HCT116 (cell line): ENCODE data around the gene AP4M1. TPM values are rescaled to one million over a fixed set of nuclear protein-coding genes. Genes with fewer than 3 reads are reported as not detected.

Experiments
- ATAC-seq: fragments of 200-7000 bp; cut with Tn5 transposase; 2 replicates; pipeline ENCODE4 v1.9.1; 2020; ENCODE audit warnings: mild to moderate bottlenecking, moderate library complexity
- BruUV-seq: library from RNA; stranded (reverse); fragments of 400-500 nt; replicated peaks from 2 replicates; lab custom pipeline; 2021; lab: Mats Ljungman, UMichigan
- CTCF ChIA-PET: fragments of 300-600 bp; sonication (Branson Sonifier 250); formaldehyde crosslinking; loops from one replicate; lab custom pipeline; 2021; ENCODE audit warnings: antibody characterized with exemption; lab: Charles Lee
- POLR2A ChIA-PET: fragments of 300-600, 350-600 bp; sonication (Branson Sonifier 250); formaldehyde crosslinking; loops from one replicate; lab custom pipeline; 2021; ENCODE audit warnings: antibody characterized with exemption; lab: Charles Lee
- RAD21 ChIA-PET, 2 experiments: fragments of 300-600 bp; sonication (Branson Sonifier 250); formaldehyde crosslinking; loops; one replicate each; lab custom pipeline; 2023; ENCODE audit warnings: low total read pairs in 2 of 2; ENCODE audit not compliant: uncharacterized antibody in 2 of 2, unreplicated experiment in 2 of 2, low non-redundant PET in 1 of 2; lab: Charles Lee
- DNase-seq: peaks from one replicate; pipeline ENCODE4 v3.0.0-alpha.2; 2010; ENCODE audit warnings: low read depth, low spot score
- H2AFZ ChIP-seq: fragments of 200-600 bp; shearing (Covaris generic), sonication (generic); 2 replicates; pipeline ENCODE4 v1.6.1; 2017; ENCODE audit warnings: low read depth, mixed run types, mixed read lengths, antibody characterized with exemption, low read length; ENCODE audit not compliant: poor library complexity, severe bottlenecking
- H3K27ac ChIP-seq: 2 replicates; pipeline ENCODE4 v1.5.1; 2012; ENCODE audit warnings: low read depth, low read length
- H3K27me3 ChIP-seq: fragments of 200-600 bp; sonication (generic); 2 replicates; pipeline ENCODE4 v1.6.1; 2016; ENCODE audit warnings: mixed run types, low read length, mixed read lengths; ENCODE audit not compliant: insufficient read depth
- H3K36me3 ChIP-seq, 2 experiments: fragments of 200-500 bp in 1 of 2; fragments of 200-600 bp in 1 of 2; sonication (Bioruptor generic) in 1 of 2; sonication (generic) in 1 of 2; 2 replicates each; pipeline versions ENCODE4 v1.5.1 to v1.6.1; 2014 to 2016; ENCODE audit warnings: low read length in 2 of 2, inconsistent platforms in 1 of 2, mixed read lengths in 1 of 2, mixed run types in 1 of 2; ENCODE audit not compliant: insufficient read depth in 2 of 2, control insufficient read depth in 1 of 2
- H3K4me1 ChIP-seq, 2 experiments: fragments of 200-600 bp in 1 of 2; sonication (generic) in 1 of 2; 2 replicates each; pipeline versions ENCODE4 v1.5.1 to v1.6.1; 2012 to 2017; ENCODE audit warnings: low read length in 2 of 2, inconsistent platforms in 1 of 2, mild to moderate bottlenecking in 1 of 2, mixed read lengths in 1 of 2, mixed run types in 1 of 2, moderate library complexity in 1 of 2; ENCODE audit not compliant: insufficient read depth in 2 of 2, control insufficient read depth in 1 of 2
- H3K4me2 ChIP-seq: fragments of 200-600 bp; sonication (generic); 2 replicates; pipeline ENCODE4 v1.6.1; 2017; ENCODE audit warnings: mixed run types, low read length, mixed read lengths
- H3K4me3 ChIP-seq, 2 experiments: fragments of 200-600 bp in 1 of 2; sonication (generic) in 1 of 2; replicated peaks in 1 of 2; 2 replicates each; pipeline ENCODE4 v1.5.1; 2011 to 2016; ENCODE audit warnings: low read length in 2 of 2, control low read depth in 1 of 2, low read depth in 1 of 2, mild to moderate bottlenecking in 1 of 2, mixed read lengths in 1 of 2, mixed run types in 1 of 2
- H3K79me2 ChIP-seq: fragments of 200-600 bp; sonication (generic); 2 replicates; pipeline ENCODE4 v1.6.1; 2017; ENCODE audit warnings: mild to moderate bottlenecking, mixed run types, low read length, moderate library complexity, mixed read lengths; ENCODE audit not compliant: insufficient read depth
- H3K9ac ChIP-seq: fragments of 200-600 bp; sonication (generic); 2 replicates; pipeline ENCODE4 v1.6.1; 2016; ENCODE audit warnings: low read length, mixed read lengths
- H3K9me2 ChIP-seq: fragments of 200-600 bp; sonication (generic), shearing (Covaris generic); 2 replicates; pipeline ENCODE4 v1.6.1; 2017; ENCODE audit warnings: mixed run types, mild to moderate bottlenecking, moderate library complexity; ENCODE audit not compliant: insufficient read depth
- H3K9me3 ChIP-seq, 2 experiments: fragments of 200-500 bp in 1 of 2; fragments of 200-600 bp in 1 of 2; sonication (Bioruptor generic) in 1 of 2; sonication (generic) in 1 of 2; 2 replicates each; pipeline ENCODE4 v1.6.1; 2014 to 2017; ENCODE audit warnings: low read length in 2 of 2, mixed read lengths in 2 of 2, inconsistent platforms in 1 of 2, low read depth in 1 of 2, mild to moderate bottlenecking in 1 of 2, mixed run types in 1 of 2, moderate library complexity in 1 of 2; ENCODE audit not compliant: control insufficient read depth in 1 of 2, insufficient read depth in 1 of 2
- H4K20me1 ChIP-seq: fragments of 200-600 bp; sonication (generic), shearing (Covaris generic); 2 replicates; pipeline ENCODE4 v1.6.1; 2017; ENCODE audit warnings: mixed run types, mild to moderate bottlenecking, moderate library complexity; ENCODE audit not compliant: insufficient read depth
- FOSL1 ChIP-seq: IDR thresholded peaks from 2 replicates; pipeline ENCODE4 v1.6.1; 2012; ENCODE audit warnings: low read depth
- JUND ChIP-seq: IDR thresholded peaks from 2 replicates; pipeline ENCODE4 v1.6.1; 2012
- RAD21 ChIP-seq: IDR thresholded peaks from 2 replicates; pipeline ENCODE4 v1.6.1; 2012; ENCODE audit warnings: low read depth, mild to moderate bottlenecking
- intact Hi-C: fragments of 100-400 bp; cut with micrococcal nuclease; formaldehyde crosslinking; loops from 2 replicates; pipeline ENCODE4 v1.10.0; 2022
- total RNA-seq: library from RNA; stranded (reverse); gene quantifications from one replicate; pipeline ENCODE4 v1.2.1, GENCODE V29; 2021; ENCODE audit not compliant: unreplicated experiment
- TF ChIP-seq, protein P1 (sequence below): IDR thresholded peaks from 2 replicates; pipeline ENCODE4 v1.6.1; 2012; ENCODE audit warnings: low read depth
- TF ChIP-seq, protein P2 (sequence below), 3 experiments: fragments of 200-600 bp in 1 of 3; sonication (generic) in 1 of 3; IDR thresholded peaks in 2 of 3; conservative IDR thresholded peaks in 1 of 3; 2 replicates each; pipeline ENCODE4 v1.5.1; 2012 to 2017; ENCODE audit warnings: low read depth in 2 of 3, low read length in 2 of 3, antibody characterized with exemption in 1 of 3, borderline replicate concordance in 1 of 3, control low read depth in 1 of 3, mild to moderate bottlenecking in 1 of 3, mixed read lengths in 1 of 3, mixed run types in 1 of 3, moderate library complexity in 1 of 3; ENCODE audit not compliant: insufficient read depth in 1 of 3

Gene AP4M1
- total RNA-seq, 1 experiment from 2014 or later: 20.0 TPM

DNA sequence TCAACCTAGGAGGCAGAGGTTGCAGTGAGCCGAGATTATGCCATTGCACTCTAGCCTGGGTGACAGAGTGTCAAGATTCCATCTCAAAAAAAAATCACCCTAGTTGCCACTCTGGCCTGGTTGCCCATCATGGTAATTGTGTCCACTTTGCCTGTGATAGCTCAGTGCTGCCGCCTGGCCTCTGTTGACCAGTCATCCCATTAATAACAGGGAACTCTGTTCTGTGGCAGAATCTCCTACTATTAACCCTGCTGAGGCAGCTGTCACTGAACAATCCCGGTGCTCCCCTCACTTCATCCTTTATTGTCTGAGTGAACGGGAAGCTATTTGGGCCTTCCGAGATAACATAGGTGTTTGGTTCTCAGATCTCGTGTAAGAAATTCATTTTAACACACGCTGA is 34.5 kb upstream of the AP4M1 start:
- RAD21 ChIA-PET: no interaction called here
- Histone ChIP-seq H3K4me3 (no peak overlapping the region), H3K27ac (no peak overlapping the region), H3K79me2 (no peaks in the 10 kb centered on the region), H3K9me2 (no peaks in the 10 kb centered on the region), H3K9ac (no peak overlapping the region), H3K9me3 (peaks cover 18% of the 10 kb centered on the region in 2 experiments; a peak in 3 of 4 replicates), H3K27me3 (no peaks in the 10 kb centered on the region), H2AFZ (no peak overlapping the region), H3K36me3 (peaks cover 24 to 30% of the 10 kb centered on the region in 2 experiments), H4K20me1 (no peaks in the 10 kb centered on the region), H3K4me1 (no peaks in the 10 kb centered on the region), H3K4me2 (no peak overlapping the region)
- intact Hi-C loops: no loop called here
- DNase-seq: no peak
- CTCF ChIA-PET: no interaction called here
- no TSS peak for BruUV-seq
- ATAC-seq: peak; percentile 47; the same call in 1 of the 2 replicates
- POLR2A ChIA-PET: interaction anchor here (1.1 kb wide), 1 partner anchor 14 kb away, joined by 4 read pairs; no protein-coding TSS in a partner anchor
- TF ChIP-seq JUND: no peak
- TF ChIP-seq, protein P1, sequence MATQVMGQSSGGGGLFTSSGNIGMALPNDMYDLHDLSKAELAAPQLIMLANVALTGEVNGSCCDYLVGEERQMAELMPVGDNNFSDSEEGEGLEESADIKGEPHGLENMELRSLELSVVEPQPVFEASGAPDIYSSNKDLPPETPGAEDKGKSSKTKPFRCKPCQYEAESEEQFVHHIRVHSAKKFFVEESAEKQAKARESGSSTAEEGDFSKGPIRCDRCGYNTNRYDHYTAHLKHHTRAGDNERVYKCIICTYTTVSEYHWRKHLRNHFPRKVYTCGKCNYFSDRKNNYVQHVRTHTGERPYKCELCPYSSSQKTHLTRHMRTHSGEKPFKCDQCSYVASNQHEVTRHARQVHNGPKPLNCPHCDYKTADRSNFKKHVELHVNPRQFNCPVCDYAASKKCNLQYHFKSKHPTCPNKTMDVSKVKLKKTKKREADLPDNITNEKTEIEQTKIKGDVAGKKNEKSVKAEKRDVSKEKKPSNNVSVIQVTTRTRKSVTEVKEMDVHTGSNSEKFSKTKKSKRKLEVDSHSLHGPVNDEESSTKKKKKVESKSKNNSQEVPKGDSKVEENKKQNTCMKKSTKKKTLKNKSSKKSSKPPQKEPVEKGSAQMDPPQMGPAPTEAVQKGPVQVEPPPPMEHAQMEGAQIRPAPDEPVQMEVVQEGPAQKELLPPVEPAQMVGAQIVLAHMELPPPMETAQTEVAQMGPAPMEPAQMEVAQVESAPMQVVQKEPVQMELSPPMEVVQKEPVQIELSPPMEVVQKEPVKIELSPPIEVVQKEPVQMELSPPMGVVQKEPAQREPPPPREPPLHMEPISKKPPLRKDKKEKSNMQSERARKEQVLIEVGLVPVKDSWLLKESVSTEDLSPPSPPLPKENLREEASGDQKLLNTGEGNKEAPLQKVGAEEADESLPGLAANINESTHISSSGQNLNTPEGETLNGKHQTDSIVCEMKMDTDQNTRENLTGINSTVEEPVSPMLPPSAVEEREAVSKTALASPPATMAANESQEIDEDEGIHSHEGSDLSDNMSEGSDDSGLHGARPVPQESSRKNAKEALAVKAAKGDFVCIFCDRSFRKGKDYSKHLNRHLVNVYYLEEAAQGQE: no peak
- TF ChIP-seq, protein P2, sequence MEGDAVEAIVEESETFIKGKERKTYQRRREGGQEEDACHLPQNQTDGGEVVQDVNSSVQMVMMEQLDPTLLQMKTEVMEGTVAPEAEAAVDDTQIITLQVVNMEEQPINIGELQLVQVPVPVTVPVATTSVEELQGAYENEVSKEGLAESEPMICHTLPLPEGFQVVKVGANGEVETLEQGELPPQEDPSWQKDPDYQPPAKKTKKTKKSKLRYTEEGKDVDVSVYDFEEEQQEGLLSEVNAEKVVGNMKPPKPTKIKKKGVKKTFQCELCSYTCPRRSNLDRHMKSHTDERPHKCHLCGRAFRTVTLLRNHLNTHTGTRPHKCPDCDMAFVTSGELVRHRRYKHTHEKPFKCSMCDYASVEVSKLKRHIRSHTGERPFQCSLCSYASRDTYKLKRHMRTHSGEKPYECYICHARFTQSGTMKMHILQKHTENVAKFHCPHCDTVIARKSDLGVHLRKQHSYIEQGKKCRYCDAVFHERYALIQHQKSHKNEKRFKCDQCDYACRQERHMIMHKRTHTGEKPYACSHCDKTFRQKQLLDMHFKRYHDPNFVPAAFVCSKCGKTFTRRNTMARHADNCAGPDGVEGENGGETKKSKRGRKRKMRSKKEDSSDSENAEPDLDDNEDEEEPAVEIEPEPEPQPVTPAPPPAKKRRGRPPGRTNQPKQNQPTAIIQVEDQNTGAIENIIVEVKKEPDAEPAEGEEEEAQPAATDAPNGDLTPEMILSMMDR (IDR thresholded peaks at IDR 0.05 in 2 of 3, conservative IDR thresholded peaks at IDR 0.05 in 1 of 3; ENCODE audit: borderline replicate concordance in 1 of 3, insufficient read depth in 1 of 3, low read depth in 2 of 3, low read length in 2 of 3): no peak
- TF ChIP-seq FOSL1: no peak
- TF ChIP-seq RAD21: no peak
